ENCODE results near the gene SLC30A3.
A peak's percentile ranks its signal among the peaks of the same experiment; 100 is the strongest.
"Not testable (repeated sequence)": the region's sequence is repeated elsewhere in the genome, so short reads cannot be mapped to it uniquely, and the experiment has no call there.

SLC30A3 gene

GRCh38 chr2:27275211-27276150, 12.6 kb upstream of the SLC30A3 start, which contains the start of gene DNAJC5G:
Gene DNAJC5G, plus strand, starts transcription at chr2:27275433. Its CDS starts 1,296 bp downstream, at chr2:27276729.
- Mint-ChIP-seq H3K4me1 (peaks cover 7% of the 10 kb centered on the region), H3K36me3 (no peaks in the 10 kb centered on the region), H3K9me3 (no peaks in the 10 kb centered on the region), H3K27ac (no peak within 1 kb of the TSS), H3K27me3 (peaks cover 49% of the 10 kb centered on the region), H3K4me3 (no peak within 1 kb of the TSS)
- CTCF ChIA-PET: no interaction called here
- DNase-seq: no peak

- not testable (repeated sequence) for DNase-seq, H3K4me1 Mint-ChIP-seq, H3K9me3 Mint-ChIP-seq, H3K4me3 Mint-ChIP-seq, H3K36me3 Mint-ChIP-seq
- CTCF ChIA-PET: interaction anchor here (0.5 to 2.5 kb wide), 5 partner anchors 8 to 105 kb away, joined by 3 to 7 read pairs (median 4); partner anchors contain the start of gene TRIM54
- peaks cover 37% of the 10 kb centered on the region for H3K27me3 Mint-ChIP-seq
- peak overlapping the region; percentile 6 for H3K27ac Mint-ChIP-seq
Measured at GRCh38 chr2:27272537-27273522, 10.0 kb upstream of the SLC30A3 start.

- no peak for DNase-seq
- Mint-ChIP-seq H3K4me1 (peaks cover 3% of the 10 kb centered on the region), H3K4me3 (no peak overlapping the region), H3K36me3 (no peaks in the 10 kb centered on the region), H3K27me3 (peaks cover 32% of the 10 kb centered on the region), H3K27ac (no peak overlapping the region), H3K9me3 (no peaks in the 10 kb centered on the region)
- CTCF ChIA-PET: interaction anchor here (1.0 to 2.5 kb wide), 6 partner anchors 8 to 31 kb away, joined by 3 to 14 read pairs (median 4); no protein-coding TSS in a partner anchor
Measured at GRCh38 chr2:27271631-27272340, 8.9 kb upstream of the SLC30A3 start.

GRCh38 chr2:27270670-27271069, 7.8 kb upstream of the SLC30A3 start:
- Mint-ChIP-seq H3K9me3 (no peaks in the 10 kb centered on the region), H3K36me3 (no peaks in the 10 kb centered on the region), H3K27ac (no peak overlapping the region), H3K4me1 (peaks cover 3% of the 10 kb centered on the region), H3K4me3 (no peak overlapping the region), H3K27me3 (peaks cover 25% of the 10 kb centered on the region)
- DNase-seq: no peak
- CTCF ChIA-PET: interaction anchor here (0.9 to 2.4 kb wide), 4 partner anchors 9 to 18 kb away, joined by 3 to 14 read pairs (median 3); no protein-coding TSS in a partner anchor

DNA sequence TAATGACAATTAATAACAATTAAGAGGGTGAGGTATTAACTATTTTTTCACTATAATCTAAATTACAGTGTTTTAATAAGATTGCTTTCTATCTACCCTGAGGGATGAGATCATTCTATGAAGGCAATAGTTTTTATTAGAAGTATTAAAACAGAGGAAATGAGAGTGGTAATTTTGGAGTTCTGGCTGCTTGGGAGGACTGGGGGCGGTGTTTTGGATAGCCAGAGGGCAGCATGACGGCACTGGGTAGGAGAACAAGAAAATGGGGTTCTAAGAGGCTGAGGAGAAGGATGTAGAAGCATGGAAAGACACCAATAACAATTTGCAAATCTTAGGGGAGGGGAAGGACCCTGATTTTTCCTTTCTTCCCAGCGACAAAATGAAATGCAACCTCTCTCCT, 7.3 kb upstream of the SLC30A3 start:
- Mint-ChIP-seq H3K27ac (no peak overlapping the region), H3K9me3 (no peaks in the 10 kb centered on the region), H3K4me3 (no peak overlapping the region), H3K4me1 (peaks cover 8% of the 10 kb centered on the region), H3K36me3 (no peaks in the 10 kb centered on the region), H3K27me3 (peaks cover 21% of the 10 kb centered on the region)
- CTCF ChIA-PET: interaction anchor here (0.9 to 2.4 kb wide), 2 partner anchors 10 kb away, joined by 3 to 14 read pairs; no protein-coding TSS in a partner anchor
- DNase-seq: no peak

GRCh38 chr2:27268296-27268695, 5.4 kb upstream of the SLC30A3 start:
- CTCF ChIA-PET, H3K4me3 Mint-ChIP-seq, H3K36me3 Mint-ChIP-seq, H3K27ac Mint-ChIP-seq, H3K9me3 Mint-ChIP-seq, DNase-seq: not testable (repeated sequence)
- Mint-ChIP-seq H3K4me1 (peaks cover 21% of the 10 kb centered on the region), H3K27me3 (peaks cover 13% of the 10 kb centered on the region)

GRCh38 chr2:27265536-27265870, 2.7 kb upstream of the SLC30A3 start:
- Mint-ChIP-seq H3K27me3 (peaks cover 15% of the 10 kb centered on the region), H3K27ac (no peak overlapping the region), H3K4me3 (peak overlapping the region; percentile 10), H3K9me3 (no peaks in the 10 kb centered on the region), H3K36me3 (no peaks in the 10 kb centered on the region), H3K4me1 (peaks cover 29% of the 10 kb centered on the region)
- DNase-seq: no peak
- CTCF ChIA-PET: interaction anchor here (0.9 to 3.5 kb wide), 5 partner anchors 8 to 417 kb away, joined by 3 to 25 read pairs (median 4); no protein-coding TSS in a partner anchor

GRCh38 chr2:27264753-27265535, 2.1 kb upstream of the SLC30A3 start:
- Mint-ChIP-seq H3K27me3 (peaks cover 21% of the 10 kb centered on the region), H3K27ac (no peak overlapping the region), H3K36me3 (no peaks in the 10 kb centered on the region), H3K9me3 (no peaks in the 10 kb centered on the region), H3K4me1 (peaks cover 29% of the 10 kb centered on the region), H3K4me3 (peak overlapping the region; percentile 48)
- CTCF ChIA-PET: interaction anchor here (0.9 to 3.5 kb wide), 6 partner anchors 9 to 418 kb away, joined by 3 to 25 read pairs (median 4); no protein-coding TSS in a partner anchor
- peak; percentile 64 for DNase-seq

GRCh38 chr2:27264253-27264752, 1.5 kb upstream of the SLC30A3 start:
- CTCF ChIA-PET: interaction anchor here (1.0 to 3.5 kb wide), 4 partner anchors 9 to 39 kb away, joined by 3 to 25 read pairs (median 4); no protein-coding TSS in a partner anchor
- peaks cover 29% of the 10 kb centered on the region for H3K4me1 Mint-ChIP-seq
- H3K27me3 Mint-ChIP-seq: peaks cover 27% of the 10 kb centered on the region
- H3K27ac Mint-ChIP-seq: peak overlapping the region; percentile 40
- DNase-seq: no peak
- H3K4me3 Mint-ChIP-seq: peak overlapping the region; percentile 76
- no peaks in the 10 kb centered on the region for H3K36me3 Mint-ChIP-seq
- H3K9me3 Mint-ChIP-seq: no peaks in the 10 kb centered on the region

DNA sequence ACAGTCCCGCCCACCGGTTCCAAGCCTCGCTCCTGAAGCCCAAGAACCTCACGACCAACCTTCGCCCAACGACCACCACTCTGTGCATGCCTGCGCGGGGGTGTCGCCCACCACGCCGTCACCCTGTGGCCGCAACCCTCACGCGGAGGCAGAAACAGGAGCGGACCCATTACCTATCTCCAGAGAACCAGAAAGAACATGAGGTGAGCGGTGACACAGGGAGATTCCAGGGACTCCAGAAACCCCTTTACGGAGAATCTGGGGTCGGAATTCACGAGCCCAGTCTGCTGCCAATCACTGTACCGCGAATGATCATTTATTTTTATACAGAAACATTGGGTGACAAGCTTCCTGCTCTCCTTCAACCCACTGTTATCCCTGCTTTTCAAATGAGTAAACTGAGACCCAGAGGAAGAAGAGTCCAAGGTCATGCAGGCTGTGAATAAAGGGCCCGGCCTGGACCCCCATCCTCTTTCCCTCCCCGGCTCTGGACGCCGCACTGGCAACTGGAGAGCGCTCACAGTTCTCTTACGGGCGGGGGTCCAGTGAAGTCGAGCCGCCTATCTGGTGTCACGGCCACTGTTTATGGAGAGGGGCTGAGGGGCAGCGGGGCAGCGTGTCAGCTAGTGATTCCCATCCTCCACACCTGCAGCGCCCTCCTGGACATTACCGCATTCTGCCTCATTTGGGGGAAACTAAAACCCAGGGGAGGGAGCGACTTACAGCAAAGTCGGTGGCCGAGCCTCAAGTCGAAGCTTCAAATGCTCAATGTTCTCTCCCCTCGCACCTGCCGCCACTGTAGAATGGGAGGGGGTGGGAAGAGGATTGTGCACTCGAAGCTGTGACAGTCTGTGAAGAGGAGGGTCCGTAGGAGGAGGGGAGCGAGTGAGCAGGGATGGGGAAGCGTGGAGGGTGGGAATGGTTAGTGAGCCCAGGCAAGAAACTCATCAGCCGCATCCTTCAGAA, 723 bp upstream of the SLC30A3 start:
- Mint-ChIP-seq H3K4me3 (peak overlapping the region; percentile 76), H3K4me1 (peaks cover 29% of the 10 kb centered on the region), H3K27me3 (peaks cover 35% of the 10 kb centered on the region), H3K27ac (no peak overlapping the region), H3K36me3 (no peaks in the 10 kb centered on the region), H3K9me3 (no peaks in the 10 kb centered on the region)
- no peak for DNase-seq
- CTCF ChIA-PET: interaction anchor here (1.0 to 3.5 kb wide), 3 partner anchors 16 to 83 kb away, joined by 3 to 25 read pairs (median 3); no protein-coding TSS in a partner anchor

GRCh38 chr2:27261926-27262298, 935 bp downstream of the SLC30A3 start:
- no peak overlapping the region for H3K27ac Mint-ChIP-seq
- no peaks in the 10 kb centered on the region for H3K9me3 Mint-ChIP-seq
- H3K4me1 Mint-ChIP-seq: peaks cover 29% of the 10 kb centered on the region
- H3K4me3 Mint-ChIP-seq: peak overlapping the region; percentile 6
- peaks cover 50% of the 10 kb centered on the region for H3K27me3 Mint-ChIP-seq
- no peak for DNase-seq
- H3K36me3 Mint-ChIP-seq: no peaks in the 10 kb centered on the region
- CTCF ChIA-PET: interaction anchor here (0.9 to 1.0 kb wide), 2 partner anchors 11 to 18 kb away, joined by 3 to 4 read pairs; no protein-coding TSS in a partner anchor

All from activated naive CD4-positive, alpha-beta T cell treated with anti-CD3 and anti-CD28 coated beads, Interleukin-2, amount 10 ng/mL, durations not matched to agents 7 days and 5 days (primary cell).